ENCODE results near the gene ARFRP1. TPM values are rescaled to one million over a fixed set of nuclear protein-coding genes. Genes with fewer than 3 reads are reported as not detected.

The ARFRP1 gene
- total and polyA plus RNA-seq, 2 of the 13 experiments (the other 11 are each of a cell fraction or from before 2014, with no cell fraction given): 32.0 to 51.1 TPM

- H3K4me2 ChIP-seq (ENCODE audit: low read depth, low read length): no peak overlapping the region
- FAIRE-seq: no peak
- no peak overlapping the region for H3K27ac ChIP-seq (ENCODE audit: extremely low read length, insufficient read depth, low read length)
- ChIA-PET POLR2A (interaction anchor here (1.0 kb wide), 1 partner anchor 34 kb away, joined by 3 read pairs; the partner anchor contains the start of gene RTEL1), CTCF (ENCODE audit: low intra/inter-chr PET ratio, low total read pairs) (no interaction called here)
- H3K9me3 ChIP-seq (ENCODE audit: low read length): no peaks in the 10 kb centered on the region
- H3K79me2 ChIP-seq (ENCODE audit: insufficient read depth, low read length): no peaks in the 10 kb centered on the region
- TF ChIP-seq ZNF660 (CRISPR knock-in tag; IDR thresholded peaks at IDR 0.05; ENCODE audit: borderline replicate concordance, low read depth) (no peak), ZFP91 (CRISPR knock-in tag; IDR thresholded peaks at IDR 0.05; ENCODE audit: borderline replicate concordance) (0 out of 2 replicates have a peak, but pooled peaks have one; percentile 9), RFX5 (IDR thresholded peaks at IDR 0.05; ENCODE audit: low read depth, low read length) (0 out of 2 replicates have a peak, but pooled peaks have one; percentile 12), MYC (CRISPR knock-in tag; IDR thresholded peaks at IDR 0.05; ENCODE audit: borderline replicate concordance) (0 out of 2 replicates have a peak, but pooled peaks have one; percentile 21), AGO2 (optimal IDR thresholded peaks at IDR 0.05; ENCODE audit: low read depth, low read length) (peak; percentile 37), U2AF2 (IDR thresholded peaks at IDR 0.05; ENCODE audit: low read depth, low read length) (no peak), MBD4 (IDR thresholded peaks at IDR 0.05; ENCODE audit: borderline replicate concordance, low read length) (no peak)
- TF ChIP-seq, protein P1, sequence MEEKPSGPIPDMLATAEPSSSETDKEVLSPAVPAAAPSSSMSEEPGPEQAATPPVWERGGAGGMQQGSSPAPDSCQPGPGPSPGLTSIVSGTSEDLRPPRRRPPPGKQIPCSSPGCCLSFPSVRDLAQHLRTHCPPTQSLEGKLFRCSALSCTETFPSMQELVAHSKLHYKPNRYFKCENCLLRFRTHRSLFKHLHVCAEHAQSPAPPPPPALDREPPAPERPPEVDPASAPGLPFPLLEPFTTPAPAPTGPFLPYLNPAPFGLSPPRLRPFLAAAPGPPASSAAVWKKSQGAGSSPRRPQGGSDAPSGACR (CRISPR knock-in tag; IDR thresholded peaks at IDR 0.05): no peak
- no peaks in the 10 kb centered on the region; the same call in 1 of the 2 replicates for H4K20me1 ChIP-seq (ENCODE audit: insufficient read depth, low read length)
- no peak overlapping the region for H2AFZ ChIP-seq (ENCODE audit: low read length)
- WGBS (ENCODE audit: low lambda C conversion rate): 93% methylated on average over 21 of the region's 21 CpGs
- no peak for ATAC-seq
- intact Hi-C loops (cut with micrococcal nuclease; ENCODE audit: unreplicated experiment): no loop called here
- in situ Hi-C loops (cut with HindIII; ENCODE audit: extremely low pct_ligation_motif_present, low pct_unique_long_range_greater_than_20kb): no loop called here
- H3K27me3 ChIP-seq (ENCODE audit: control insufficient read depth in 1 of 2, insufficient read depth in 2 of 2, low read length in 2 of 2): no peaks in the 10 kb centered on the region
- H3K4me1 ChIP-seq (ENCODE audit: insufficient read depth, low read length): peaks cover 10% of the 10 kb centered on the region
- H3K4me3 ChIP-seq (replicated peaks in 1 of 3; ENCODE audit: insufficient read depth in 1 of 3, low read depth in 2 of 3, low read length in 3 of 3): no peak overlapping the region
- peaks cover 3 to 4% of the 10 kb centered on the region in 2 experiments; a peak in 3 of 5 replicates for H3K36me3 ChIP-seq (replicated peaks in 1 of 2; ENCODE audit: control insufficient read depth in 1 of 2, insufficient read depth in 2 of 2, low read length in 2 of 2)
- H3K9ac ChIP-seq (ENCODE audit: insufficient read depth, low read depth, low read length): no peak overlapping the region
- BruUV-seq (replicated peaks): no TSS peak
- no peak for DNase-seq (ENCODE audit: low spot score)
Observed at GRCh38 chr20:63691711-63692435, 15.9 kb downstream of the ARFRP1 start.
